GM23338 (cell line): Measurements from ENCODE around the gene MDM2. TPM values are rescaled to one million over a fixed set of nuclear protein-coding genes. Genes with fewer than 3 reads are reported as not detected.

Experiments used
- ATAC-seq: fragments of 200-7000 bp; cut with Tn5 transposase; 3 replicates; pipeline ENCODE4 v1.9.1; 2020
- DNase-seq: peaks from one replicate; pipeline ENCODE4 v3.0.0-alpha.2; 2015; ENCODE audit warnings: low spot score
- H2AFZ ChIP-seq: fragments of 200-600 bp; sonication (generic); 2 replicates; pipeline ENCODE4 v1.8.0; 2016; ENCODE audit warnings: antibody characterized with exemption, mild to moderate bottlenecking, moderate library complexity
- H3F3A ChIP-seq: fragments of 200-600 bp; sonication (generic); replicated peaks from 2 replicates; pipeline ENCODE4 v1.8.0; 2017; ENCODE audit warnings: antibody characterized with exemption, mixed run types, low read depth
- H3K27ac ChIP-seq: fragments of 200-600 bp; sonication (generic); 2 replicates; pipeline ENCODE4 v1.6.1; 2016; ENCODE audit warnings: low read depth
- H3K27me3 ChIP-seq: fragments of 200-600 bp; sonication (generic); 2 replicates; pipeline ENCODE4 v1.8.0; 2016; ENCODE audit warnings: mild to moderate bottlenecking, mixed run types, moderate library complexity; ENCODE audit not compliant: insufficient read depth
- H3K36me3 ChIP-seq: fragments of 200-600 bp; sonication (generic); 2 replicates; pipeline ENCODE4 v1.8.0; 2016; ENCODE audit warnings: mild to moderate bottlenecking; ENCODE audit not compliant: insufficient read depth
- H3K4me1 ChIP-seq: fragments of 200-600 bp; sonication (generic); 2 replicates; pipeline ENCODE4 v1.8.0; 2016; ENCODE audit warnings: mild to moderate bottlenecking, moderate library complexity; ENCODE audit not compliant: insufficient read depth
- H3K4me2 ChIP-seq: fragments of 200-600 bp; sonication (generic); 2 replicates; pipeline ENCODE4 v1.7.1; 2017; ENCODE audit warnings: mixed run types
- H3K4me3 ChIP-seq: fragments of 200-600 bp; sonication (generic); 2 replicates; pipeline ENCODE4 v1.6.1; 2016; ENCODE audit warnings: mixed run types
- H3K79me2 ChIP-seq: fragments of 200-600 bp; sonication (generic); replicated peaks from 2 replicates; pipeline ENCODE4 v1.8.0; 2017; ENCODE audit warnings: mild to moderate bottlenecking; ENCODE audit not compliant: insufficient read depth
- H3K9me2 ChIP-seq: fragments of 200-600 bp; sonication (generic); 2 replicates; pipeline ENCODE4 v1.8.0; 2017; ENCODE audit not compliant: insufficient read depth
- H4K20me1 ChIP-seq: fragments of 200-600 bp; sonication (generic); replicated peaks from 2 replicates; pipeline ENCODE4 v1.8.0; 2017; ENCODE audit warnings: mild to moderate bottlenecking; ENCODE audit not compliant: insufficient read depth
- H3K27ac Mint-ChIP-seq: 2 replicates; pipeline ENCODE4 v1.8.0; 2020; ENCODE audit warnings: inconsistent platforms, mild to moderate bottlenecking, moderate library complexity, mixed read lengths
- H3K27me3 Mint-ChIP-seq: 3 replicates; pipeline ENCODE4 v1.8.0; 2022; ENCODE audit warnings: low read depth, mild to moderate bottlenecking, moderate library complexity, mixed read lengths, inconsistent platforms; ENCODE audit not compliant: insufficient read depth, poor library complexity
- H3K36me3 Mint-ChIP-seq: 3 replicates; pipeline ENCODE4 v1.8.0; 2021; ENCODE audit warnings: low read depth, mild to moderate bottlenecking, inconsistent platforms, moderate library complexity, mixed read lengths
- H3K4me1 Mint-ChIP-seq: 3 replicates; pipeline ENCODE4 v1.8.0; 2020; ENCODE audit warnings: mild to moderate bottlenecking, inconsistent platforms, mixed read lengths
- H3K4me3 Mint-ChIP-seq: 3 replicates; pipeline ENCODE4 v1.8.0; 2021; ENCODE audit warnings: moderate library complexity, mild to moderate bottlenecking, inconsistent platforms, mixed read lengths
- H3K9me3 Mint-ChIP-seq: 3 replicates; pipeline ENCODE4 v1.8.0; 2020; ENCODE audit warnings: moderate library complexity, mild to moderate bottlenecking, inconsistent platforms, mixed read lengths
- CREB1 ChIP-seq: fragments of 250-450 bp; sonication (Bioruptor Pico); IDR thresholded peaks from 2 replicates; pipeline ENCODE4 v1.5.0; 2020; ENCODE audit warnings: low read depth, mild to moderate bottlenecking, moderate library complexity
- EZH2 ChIP-seq: fragments of 200-600 bp; sonication (generic); IDR thresholded peaks from one replicate; pipeline ENCODE4 v1.8.0; 2017; ENCODE audit warnings: antibody characterized with exemption, mild to moderate bottlenecking, low read depth; ENCODE audit not compliant: unreplicated experiment
- EZH2phosphoT487 ChIP-seq: fragments of 200-600 bp; sonication (generic); IDR thresholded peaks from one replicate; pipeline ENCODE4 v1.8.1; 2018; ENCODE audit warnings: antibody characterized with exemption; ENCODE audit not compliant: unreplicated experiment
- JUNB ChIP-seq: IDR thresholded peaks from one replicate; pipeline ENCODE4 v1.6.1; 2016; ENCODE audit warnings: antibody characterized with exemption; ENCODE audit not compliant: unreplicated experiment
- NANOG ChIP-seq: IDR thresholded peaks from 2 replicates; pipeline ENCODE4 v1.6.1; 2016; ENCODE audit warnings: antibody characterized with exemption, borderline replicate concordance
- POLR2AphosphoS5 ChIP-seq: IDR thresholded peaks from 2 replicates; pipeline ENCODE4 v1.6.1; 2016; ENCODE audit warnings: antibody characterized with exemption, low read depth
- STAT1 ChIP-seq: IDR thresholded peaks from one replicate; pipeline ENCODE4 v1.6.1; 2016; ENCODE audit warnings: antibody characterized with exemption; ENCODE audit not compliant: unreplicated experiment
- ZNF114 ChIP-seq: fragments of 250-450 bp; sonication (Bioruptor Pico); IDR thresholded peaks from 2 replicates; pipeline ENCODE4 v1.5.0; 2020; ENCODE audit warnings: mild to moderate bottlenecking, moderate library complexity
- ZNF331 ChIP-seq: fragments of 250-450 bp; sonication (Bioruptor Pico); IDR thresholded peaks from 2 replicates; pipeline ENCODE4 v1.5.0; 2020; ENCODE audit warnings: low read depth, mild to moderate bottlenecking, moderate library complexity
- polyA plus RNA-seq: library from polyadenylated mRNA; unstranded; fragments of >200 nt; fragmentation: Nextera tagmentation; extraction: Ambion mirVana; gene quantifications from 2 replicates; pipeline ENCODE4 v1.2.1, GENCODE V29; 2016
- total RNA-seq: library from RNA; depleted of rRNA; stranded (reverse); fragments of >200 nt; shearing (Covaris generic); gene quantifications from 2 replicates; pipeline ENCODE4 v1.2.3, GENCODE V29; 2014
- TF ChIP-seq, protein P1 (sequence below), 2 experiments: fragments of 200-600 bp in 1 of 2; sonication (generic) in 1 of 2; conservative IDR thresholded peaks; 2 replicates each; pipeline versions ENCODE4 v1.5.1 to v1.6.1; 2016 to 2017; ENCODE audit warnings: antibody characterized with exemption in 2 of 2, low read depth in 2 of 2, mild to moderate bottlenecking in 2 of 2, moderate library complexity in 1 of 2
- TF ChIP-seq, protein P2 (sequence below): IDR thresholded peaks from 2 replicates; pipeline ENCODE4 v1.6.1; 2016; ENCODE audit warnings: antibody characterized with exemption
- TF ChIP-seq, protein P3 (sequence below): IDR thresholded peaks from one replicate; pipeline ENCODE4 v1.6.1; 2018; ENCODE audit warnings: antibody characterized with exemption; ENCODE audit not compliant: unreplicated experiment

The MDM2 gene
- total and polyA plus RNA-seq, 2 experiments from 2014 or later, result 105 to 136 TPM

DNA sequence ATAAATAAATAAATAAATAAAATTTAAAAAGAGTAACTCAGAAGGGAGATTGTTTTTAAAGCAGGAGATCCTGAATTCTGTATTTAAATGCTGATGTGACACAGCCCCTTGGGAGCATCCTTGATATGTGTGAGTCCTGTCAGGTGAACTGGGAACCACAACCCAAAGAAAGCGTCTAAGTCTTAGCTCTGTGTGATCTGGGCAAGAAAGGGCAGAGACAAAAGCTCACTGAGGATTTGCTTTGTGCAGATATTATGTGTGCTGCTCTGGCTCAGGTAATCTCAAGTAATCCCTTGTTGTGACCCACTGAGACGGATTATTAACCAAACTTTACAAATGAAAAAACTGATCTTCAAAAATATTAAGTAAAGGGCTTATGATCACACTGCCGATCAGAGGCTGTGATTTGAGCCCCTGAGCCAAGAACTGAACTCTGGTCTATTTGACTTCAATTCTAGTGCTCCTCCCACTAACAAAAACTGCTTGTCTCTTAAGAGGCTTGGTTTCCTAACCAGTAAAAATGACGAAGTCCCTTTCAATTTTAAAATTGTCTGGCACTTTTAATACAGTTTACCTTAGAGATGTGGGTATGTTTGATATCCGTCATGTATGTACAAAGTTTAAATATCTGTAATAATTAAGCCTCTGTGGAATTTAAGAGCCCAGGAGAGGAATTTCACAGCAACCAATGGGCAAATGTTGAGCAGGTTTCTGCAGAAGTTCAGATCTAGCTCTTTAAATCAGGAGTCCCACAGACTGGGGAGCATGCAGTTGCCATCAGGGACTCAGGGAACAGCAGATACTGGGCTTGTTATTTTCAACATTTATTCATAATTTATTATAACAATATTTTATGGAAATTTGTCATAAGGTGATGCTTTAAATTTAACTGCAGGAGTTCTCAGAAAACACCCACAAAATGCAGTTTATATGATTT is 78.9 kb downstream of the MDM2 start (continued):
- TF ChIP-seq JUNB (no peak), STAT1 (no peak), EZH2phosphoT487 (no peak), CREB1 (CRISPR knock-in tag) (no peak)
- TF ChIP-seq, protein P1, sequence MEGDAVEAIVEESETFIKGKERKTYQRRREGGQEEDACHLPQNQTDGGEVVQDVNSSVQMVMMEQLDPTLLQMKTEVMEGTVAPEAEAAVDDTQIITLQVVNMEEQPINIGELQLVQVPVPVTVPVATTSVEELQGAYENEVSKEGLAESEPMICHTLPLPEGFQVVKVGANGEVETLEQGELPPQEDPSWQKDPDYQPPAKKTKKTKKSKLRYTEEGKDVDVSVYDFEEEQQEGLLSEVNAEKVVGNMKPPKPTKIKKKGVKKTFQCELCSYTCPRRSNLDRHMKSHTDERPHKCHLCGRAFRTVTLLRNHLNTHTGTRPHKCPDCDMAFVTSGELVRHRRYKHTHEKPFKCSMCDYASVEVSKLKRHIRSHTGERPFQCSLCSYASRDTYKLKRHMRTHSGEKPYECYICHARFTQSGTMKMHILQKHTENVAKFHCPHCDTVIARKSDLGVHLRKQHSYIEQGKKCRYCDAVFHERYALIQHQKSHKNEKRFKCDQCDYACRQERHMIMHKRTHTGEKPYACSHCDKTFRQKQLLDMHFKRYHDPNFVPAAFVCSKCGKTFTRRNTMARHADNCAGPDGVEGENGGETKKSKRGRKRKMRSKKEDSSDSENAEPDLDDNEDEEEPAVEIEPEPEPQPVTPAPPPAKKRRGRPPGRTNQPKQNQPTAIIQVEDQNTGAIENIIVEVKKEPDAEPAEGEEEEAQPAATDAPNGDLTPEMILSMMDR (conservative IDR thresholded peaks at IDR 0.05; ENCODE audit: low read depth in 2 of 2), result no peak

DNA sequence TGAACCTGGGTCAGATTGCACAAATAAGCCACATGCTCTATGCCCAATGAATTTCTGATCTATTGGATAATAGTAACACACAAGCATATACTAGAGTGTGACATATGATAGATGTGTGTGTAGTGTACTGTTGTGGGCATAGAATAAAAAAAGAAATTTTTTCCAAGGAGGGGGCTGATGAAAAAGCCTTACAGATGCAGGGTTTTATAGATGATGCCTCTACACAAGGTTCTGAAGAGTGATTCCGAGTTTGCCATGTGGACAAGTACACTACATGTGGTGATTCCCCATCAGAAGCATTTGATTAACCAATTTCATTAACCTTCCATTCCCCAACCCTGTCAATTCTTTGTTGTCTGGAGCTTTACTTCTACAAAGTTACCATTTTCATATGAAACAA is 79.7 kb downstream of the MDM2 start:
- Mint-ChIP-seq H3K9me3 (no peaks in the 10 kb centered on the region), H3K27me3 (peaks cover 5% of the 10 kb centered on the region), H3K4me1 (no peaks in the 10 kb centered on the region; the same call in 2 of the 3 replicates), H3K36me3 (no peaks in the 10 kb centered on the region), H3K27ac (no peak overlapping the region), H3K4me3 (no peak overlapping the region)
- Histone ChIP-seq H3K27me3 (no peaks in the 10 kb centered on the region), H3K79me2 (no peaks in the 10 kb centered on the region), H4K20me1 (no peaks in the 10 kb centered on the region), H2AFZ (no peak overlapping the region), H3K4me3 (no peak overlapping the region), H3K4me2 (no peak overlapping the region), H3F3A (no peaks in the 10 kb centered on the region), H3K9me2 (no peaks in the 10 kb centered on the region), H3K36me3 (no peaks in the 10 kb centered on the region), H3K27ac (no peak overlapping the region), H3K4me1 (no peaks in the 10 kb centered on the region)
- ATAC-seq (no peak), DNase-seq (no peak)
- TF ChIP-seq ZNF331 (no peak), NANOG (no peak), JUNB (no peak), STAT1 (no peak), ZNF114 (CRISPR knock-in tag) (no peak), EZH2 (no peak), CREB1 (CRISPR knock-in tag) (no peak), EZH2phosphoT487 (no peak), POLR2AphosphoS5 (no peak)
- TF ChIP-seq, protein P1 (conservative IDR thresholded peaks at IDR 0.05; ENCODE audit: low read depth in 2 of 2), result no peak
- TF ChIP-seq, protein P2, sequence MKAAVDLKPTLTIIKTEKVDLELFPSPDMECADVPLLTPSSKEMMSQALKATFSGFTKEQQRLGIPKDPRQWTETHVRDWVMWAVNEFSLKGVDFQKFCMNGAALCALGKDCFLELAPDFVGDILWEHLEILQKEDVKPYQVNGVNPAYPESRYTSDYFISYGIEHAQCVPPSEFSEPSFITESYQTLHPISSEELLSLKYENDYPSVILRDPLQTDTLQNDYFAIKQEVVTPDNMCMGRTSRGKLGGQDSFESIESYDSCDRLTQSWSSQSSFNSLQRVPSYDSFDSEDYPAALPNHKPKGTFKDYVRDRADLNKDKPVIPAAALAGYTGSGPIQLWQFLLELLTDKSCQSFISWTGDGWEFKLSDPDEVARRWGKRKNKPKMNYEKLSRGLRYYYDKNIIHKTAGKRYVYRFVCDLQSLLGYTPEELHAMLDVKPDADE, result no peak
- TF ChIP-seq, protein P3, sequence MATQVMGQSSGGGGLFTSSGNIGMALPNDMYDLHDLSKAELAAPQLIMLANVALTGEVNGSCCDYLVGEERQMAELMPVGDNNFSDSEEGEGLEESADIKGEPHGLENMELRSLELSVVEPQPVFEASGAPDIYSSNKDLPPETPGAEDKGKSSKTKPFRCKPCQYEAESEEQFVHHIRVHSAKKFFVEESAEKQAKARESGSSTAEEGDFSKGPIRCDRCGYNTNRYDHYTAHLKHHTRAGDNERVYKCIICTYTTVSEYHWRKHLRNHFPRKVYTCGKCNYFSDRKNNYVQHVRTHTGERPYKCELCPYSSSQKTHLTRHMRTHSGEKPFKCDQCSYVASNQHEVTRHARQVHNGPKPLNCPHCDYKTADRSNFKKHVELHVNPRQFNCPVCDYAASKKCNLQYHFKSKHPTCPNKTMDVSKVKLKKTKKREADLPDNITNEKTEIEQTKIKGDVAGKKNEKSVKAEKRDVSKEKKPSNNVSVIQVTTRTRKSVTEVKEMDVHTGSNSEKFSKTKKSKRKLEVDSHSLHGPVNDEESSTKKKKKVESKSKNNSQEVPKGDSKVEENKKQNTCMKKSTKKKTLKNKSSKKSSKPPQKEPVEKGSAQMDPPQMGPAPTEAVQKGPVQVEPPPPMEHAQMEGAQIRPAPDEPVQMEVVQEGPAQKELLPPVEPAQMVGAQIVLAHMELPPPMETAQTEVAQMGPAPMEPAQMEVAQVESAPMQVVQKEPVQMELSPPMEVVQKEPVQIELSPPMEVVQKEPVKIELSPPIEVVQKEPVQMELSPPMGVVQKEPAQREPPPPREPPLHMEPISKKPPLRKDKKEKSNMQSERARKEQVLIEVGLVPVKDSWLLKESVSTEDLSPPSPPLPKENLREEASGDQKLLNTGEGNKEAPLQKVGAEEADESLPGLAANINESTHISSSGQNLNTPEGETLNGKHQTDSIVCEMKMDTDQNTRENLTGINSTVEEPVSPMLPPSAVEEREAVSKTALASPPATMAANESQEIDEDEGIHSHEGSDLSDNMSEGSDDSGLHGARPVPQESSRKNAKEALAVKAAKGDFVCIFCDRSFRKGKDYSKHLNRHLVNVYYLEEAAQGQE, result no peak
